AG09319 (cell line): Measurements from ENCODE around the gene ACP3.
"Not testable (repeated sequence)": the region's sequence is repeated elsewhere in the genome, so short reads cannot be mapped to it uniquely, and the experiment has no call there.

Source experiments
- DNase-seq: peaks from one replicate; pipeline ENCODE4 v3.0.0-alpha.2; 2010; ENCODE audit warnings: low read depth; ENCODE audit errors: extremely low read depth
- CTCF ChIP-seq: IDR thresholded peaks from 2 replicates; pipeline ENCODE4 v1.5.1; 2011; ENCODE audit warnings: low read depth, mild to moderate bottlenecking, inconsistent platforms, low read length, moderate library complexity

Gene ACP3

DNA sequence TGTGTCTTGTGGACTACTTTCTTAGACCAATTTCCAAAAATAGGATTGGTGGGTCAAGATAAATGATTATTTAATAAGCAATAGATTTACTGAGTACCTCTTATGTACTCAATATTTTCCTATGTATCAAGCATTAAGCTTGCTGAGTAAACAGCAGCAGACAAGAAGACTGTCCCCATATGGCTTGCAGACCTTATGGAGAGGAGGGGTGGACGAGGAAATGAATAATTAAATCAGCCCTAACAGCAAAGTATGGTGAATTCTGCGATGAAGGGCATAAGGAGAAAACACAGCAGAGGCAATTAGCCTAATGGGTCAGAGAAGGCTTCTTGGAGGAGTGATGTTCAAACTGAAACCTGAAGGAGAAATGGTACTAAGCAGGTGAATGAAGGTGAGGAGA is 45.1 kb downstream of the ACP3 start:
- DNase-seq: no peak

GRCh38 chr3:132368515-132368914 is 51.3 kb downstream of the ACP3 start:
- DNase-seq: no peak
- no peak for TF ChIP-seq CTCF

More for the DNA sequence above, 45.1 kb downstream of the ACP3 start:
- no peak for TF ChIP-seq CTCF

- no peak for DNase-seq
- no peak for TF ChIP-seq CTCF
Observed at GRCh38 chr3:132368962-132369361, 51.8 kb downstream of the ACP3 start.

GRCh38 chr3:132376945-132377354 is 59.7 kb downstream of the ACP3 start:
- DNase-seq: not testable (repeated sequence)

DNA sequence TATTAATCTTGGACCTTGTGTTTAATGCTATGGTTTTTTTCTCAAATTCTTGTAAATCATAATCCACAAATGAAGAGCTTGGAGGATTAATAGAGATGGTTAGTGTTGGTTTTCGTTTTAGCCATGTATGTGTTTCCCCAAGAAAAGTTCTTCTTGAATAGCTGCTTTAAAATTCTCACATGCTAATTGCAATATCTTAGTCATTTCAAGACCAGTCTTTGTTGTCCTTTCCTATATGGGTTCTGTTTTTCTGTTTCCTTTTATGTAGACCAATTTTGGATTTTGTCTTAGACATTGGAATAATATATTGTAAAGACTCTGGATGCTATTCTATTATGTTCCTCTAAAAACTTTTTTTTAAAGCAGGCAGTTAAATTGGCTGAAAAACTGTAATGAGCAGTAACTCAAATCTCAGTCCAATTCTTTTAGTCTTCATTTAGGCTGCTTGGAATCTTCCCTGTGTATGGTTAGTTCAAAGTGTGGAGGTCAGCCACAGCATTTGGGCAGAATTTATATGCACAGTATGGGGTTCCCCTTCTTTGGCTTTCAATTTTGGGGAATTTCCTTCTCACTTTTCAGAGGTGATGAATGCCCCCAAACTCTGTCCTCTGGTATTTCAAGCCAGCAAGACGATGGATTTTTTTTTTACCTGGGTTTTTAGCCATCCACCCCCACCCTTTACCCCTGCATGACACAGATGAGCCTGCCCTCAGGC is 61.0 kb downstream of the ACP3 start:
- DNase-seq: no peak

DNA sequence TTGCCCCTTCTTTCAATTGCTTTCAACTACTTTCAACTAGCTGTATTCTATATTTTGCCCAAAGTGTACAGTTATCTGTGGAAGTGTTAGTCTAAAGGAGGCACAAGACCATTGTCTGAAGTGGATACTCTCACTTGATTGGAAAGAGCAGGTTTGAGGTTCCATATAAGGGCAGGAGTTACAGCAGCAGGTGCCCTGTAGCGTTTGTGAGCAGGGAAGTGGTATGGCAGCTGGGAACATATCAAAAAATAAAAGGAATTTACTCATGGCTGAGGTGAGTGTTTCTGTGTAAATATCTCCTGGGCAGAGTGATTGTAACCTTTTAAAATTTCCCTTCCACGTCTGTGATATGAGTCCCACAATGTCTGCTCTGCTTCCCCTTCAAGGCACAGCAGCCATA is 61.6 kb downstream of the ACP3 start:
- TF ChIP-seq CTCF: no peak
- DNase-seq: no peak

More for the DNA sequence above, 61.0 kb downstream of the ACP3 start:
- no peak for TF ChIP-seq CTCF

GRCh38 chr3:132380920-132381319 is 63.7 kb downstream of the ACP3 start:
- DNase-seq: no peak
- no peak for TF ChIP-seq CTCF

- no peak for DNase-seq
- no peak for TF ChIP-seq CTCF
Observed at GRCh38 chr3:132381348-132381944, 64.2 kb downstream of the ACP3 start.
